Heart left ventricle (tissue), 13 donors: ENCODE results near the gene EREG.

Experiments
- CTCF ChIP-seq, 12 donors: fragments of 200-600 bp; sonication (generic) in 4 of 12; IDR thresholded peaks; one replicate each; pipeline versions ENCODE4 v1.5.0 to v1.8.0; 2018 to 2022; ENCODE audit warnings: antibody characterized with exemption in 12 of 12, mild to moderate bottlenecking in 5 of 12
- POLR2A ChIP-seq, 2 donors: fragments of 450-650 bp; IDR thresholded peaks; one replicate each; pipeline ENCODE4 v1.6.1; 2017; ENCODE audit warnings: antibody characterized with exemption in 2 of 2, mild to moderate bottlenecking in 2 of 2, moderate library complexity in 2 of 2
- donor health status: ischemic (EF 13 %, LVEDD 7.1; RV severe dilation, severe dysfunction).
- donor health status: DM: no; HTN: yes; CAD: no.
- donor health status: DM: no; HTN: no; CAD: no.
- donor health status: ischemic (EF 25% LVEDD 6.9; RV normal size, moderate dysfunction).
- donor health status: ischemic (EF 25% LVEDD 5.7; RV mildly dilated, moderate dysfunction).
- donor health status: ischemic (EF 35%, LVEDD 5.7; RV mildly dilated, moderate dysfunction).
- donor health status: nonischemic (EF 11% LVEDD 7.7; RV severe dilation, severe dysfunction).
- donor health status: DM: yes; HTN: yes; CAD: no.
- donor health status: PGD.
- donor health status: ischemic (EF 29% LVEDD 5.4; RV normal size, mild dysfunction).
- donor health status: nonischemic (EF 23%, LVEDD 6.1; RV moderate dilation, normal function).

GRCh38 chr4:74331944-74332343 lies 33.0 kb upstream of the EREG start:
- no peak for TF ChIP-seq CTCF (IDR thresholded peaks at IDR 0.05)
- TF ChIP-seq POLR2A (IDR thresholded peaks at IDR 0.05): no peak
